Ovary (tissue), 3 donors: ENCODE results near the gene IL11.

ENCODE experiments used
- EP300 ChIP-seq: sonication (generic); formaldehyde crosslinking; IDR thresholded peaks from one replicate; pipeline ENCODE4 v1.6.1; 2017; ENCODE audit warnings: antibody characterized with exemption
- POLR2A ChIP-seq: fragments of 450-650 bp; IDR thresholded peaks from one replicate; pipeline ENCODE4 v1.6.1; 2017; ENCODE audit warnings: antibody characterized with exemption, mild to moderate bottlenecking, moderate library complexity
- TF ChIP-seq, protein P1 (sequence below), 3 donors: fragments of 450-650 bp in 2 of 3; fragments of 200-600 bp in 1 of 3; IDR thresholded peaks; one replicate each; pipeline versions ENCODE4 v1.5.1 to v1.8.0; 2016 to 2022; ENCODE audit warnings: antibody characterized with exemption in 3 of 3, mild to moderate bottlenecking in 1 of 3
- donor health status: DM: no; HTN: no; CAD: no.

DNA sequence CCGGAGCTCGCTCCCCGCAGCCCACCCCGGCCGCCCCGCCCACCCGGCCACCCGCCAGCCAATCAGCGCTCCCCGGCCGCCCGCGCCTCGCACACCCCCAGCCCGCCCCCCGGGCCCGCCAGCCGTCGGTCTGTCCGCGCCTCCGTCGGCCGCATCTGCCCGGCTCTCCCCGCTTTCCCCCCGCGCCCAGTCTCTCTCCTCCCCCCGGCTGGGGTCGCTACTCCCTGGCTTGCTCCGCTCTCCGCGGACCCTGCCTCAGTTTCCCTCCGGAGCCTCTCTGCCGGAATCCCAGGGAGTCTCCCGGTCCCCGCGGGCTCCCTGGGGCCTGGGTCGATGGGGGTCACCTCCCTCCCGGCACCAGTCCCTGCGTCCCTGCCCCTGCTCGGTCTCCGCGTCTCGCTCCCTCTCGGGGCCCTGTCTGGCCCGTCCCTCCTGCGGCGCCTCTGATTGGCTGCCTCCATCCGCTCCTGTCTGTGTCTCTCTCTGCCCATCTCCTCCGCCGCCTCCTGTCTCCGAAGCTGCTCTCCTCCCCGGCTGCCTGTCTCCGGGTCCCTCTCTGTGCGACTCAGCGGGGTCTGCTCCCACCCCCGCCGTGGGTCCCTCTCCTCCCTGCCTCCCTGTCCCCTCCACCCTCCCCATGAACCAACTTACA is 484 bp downstream of the IL11 start:
- TF ChIP-seq, protein P1, sequence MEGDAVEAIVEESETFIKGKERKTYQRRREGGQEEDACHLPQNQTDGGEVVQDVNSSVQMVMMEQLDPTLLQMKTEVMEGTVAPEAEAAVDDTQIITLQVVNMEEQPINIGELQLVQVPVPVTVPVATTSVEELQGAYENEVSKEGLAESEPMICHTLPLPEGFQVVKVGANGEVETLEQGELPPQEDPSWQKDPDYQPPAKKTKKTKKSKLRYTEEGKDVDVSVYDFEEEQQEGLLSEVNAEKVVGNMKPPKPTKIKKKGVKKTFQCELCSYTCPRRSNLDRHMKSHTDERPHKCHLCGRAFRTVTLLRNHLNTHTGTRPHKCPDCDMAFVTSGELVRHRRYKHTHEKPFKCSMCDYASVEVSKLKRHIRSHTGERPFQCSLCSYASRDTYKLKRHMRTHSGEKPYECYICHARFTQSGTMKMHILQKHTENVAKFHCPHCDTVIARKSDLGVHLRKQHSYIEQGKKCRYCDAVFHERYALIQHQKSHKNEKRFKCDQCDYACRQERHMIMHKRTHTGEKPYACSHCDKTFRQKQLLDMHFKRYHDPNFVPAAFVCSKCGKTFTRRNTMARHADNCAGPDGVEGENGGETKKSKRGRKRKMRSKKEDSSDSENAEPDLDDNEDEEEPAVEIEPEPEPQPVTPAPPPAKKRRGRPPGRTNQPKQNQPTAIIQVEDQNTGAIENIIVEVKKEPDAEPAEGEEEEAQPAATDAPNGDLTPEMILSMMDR (IDR thresholded peaks at IDR 0.05) = no peak
- TF ChIP-seq POLR2A (no peak), EP300 (no peak)
